ENCODE results near the gene KCNN3.

The KCNN3 gene

GRCh38 chr1:154739654-154740053, 130.4 kb downstream of the KCNN3 start:
- in situ Hi-C loops (cut with MboI; ENCODE audit: low sequenced_read_pairs): no loop called here

DNA sequence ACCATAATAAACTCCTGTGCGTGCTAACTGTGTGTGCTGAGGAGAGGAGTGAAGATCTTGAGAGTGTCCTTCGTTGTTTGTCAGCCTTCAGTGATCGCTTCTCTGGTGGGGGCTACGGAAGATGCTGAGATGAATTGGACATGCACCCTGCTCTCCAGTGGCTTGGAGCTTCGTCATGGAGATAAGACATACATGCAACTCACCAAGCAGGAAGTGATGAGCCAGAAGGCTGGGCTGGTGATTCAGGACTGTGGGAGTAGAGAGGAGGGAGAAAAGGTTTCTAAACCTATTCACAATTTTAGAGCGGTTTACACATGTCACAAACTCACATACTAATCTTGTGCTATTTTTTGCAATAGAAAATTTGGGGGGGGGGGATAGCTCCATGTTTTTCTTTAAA, 133.2 kb downstream of the KCNN3 start:
- in situ Hi-C loops (cut with MboI; ENCODE audit: low sequenced_read_pairs): no loop called here

- in situ Hi-C loops (cut with MboI; ENCODE audit: low sequenced_read_pairs): no loop called here
Measured at GRCh38 chr1:154735804-154736168, 134.3 kb downstream of the KCNN3 start.

GRCh38 chr1:154735061-154735803, 134.8 kb downstream of the KCNN3 start:
- in situ Hi-C loops (cut with MboI; ENCODE audit: low sequenced_read_pairs): no loop called here

GRCh38 chr1:154733621-154734020, 136.5 kb downstream of the KCNN3 start:
- in situ Hi-C loops (cut with MboI; ENCODE audit: low sequenced_read_pairs): no loop called here

DNA sequence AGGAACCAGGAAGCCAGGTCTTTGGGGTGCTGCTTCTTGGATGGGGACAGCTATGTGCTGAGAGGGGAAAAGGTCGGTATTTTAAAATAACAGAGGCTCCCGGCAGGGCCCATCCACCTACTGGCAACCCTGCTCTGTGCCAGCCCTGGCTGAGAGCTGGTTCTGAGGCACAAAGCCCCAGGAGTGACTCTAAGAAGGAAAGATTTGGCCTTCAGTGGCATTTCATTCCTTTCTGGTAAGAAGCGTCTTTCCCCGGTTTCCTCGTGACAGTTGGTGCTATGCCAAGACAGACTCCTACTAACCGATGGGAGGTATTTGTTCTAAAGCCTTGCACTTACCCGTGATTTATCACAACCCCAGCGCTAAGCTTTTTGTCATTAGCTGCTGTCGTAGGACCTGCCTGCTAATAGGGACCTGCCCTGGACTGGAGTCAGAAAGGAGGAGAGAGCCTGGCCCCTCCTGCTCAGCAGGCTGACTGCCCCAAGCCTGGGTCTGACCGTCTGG, 139.0 kb downstream of the KCNN3 start:
- in situ Hi-C loops (cut with MboI; ENCODE audit: low sequenced_read_pairs): no loop called here

DNA sequence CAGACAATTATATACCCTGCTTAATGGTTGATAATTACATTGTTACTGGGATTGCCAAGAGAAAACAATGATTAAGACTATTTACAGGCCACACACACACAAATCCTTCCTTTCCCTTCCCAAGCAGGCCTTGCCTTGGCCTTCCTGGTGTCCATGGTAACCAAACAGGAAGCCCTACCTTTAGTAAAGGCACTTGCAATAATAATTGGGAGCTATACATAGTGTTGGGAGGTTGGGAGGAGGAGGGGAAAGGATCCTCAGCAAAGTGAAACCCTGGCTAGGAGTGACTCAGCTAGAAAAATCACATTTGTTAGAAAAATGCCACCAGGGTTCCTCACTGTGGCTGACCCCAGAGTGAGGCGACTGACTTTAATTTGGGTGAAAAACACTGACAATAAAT, 139.8 kb downstream of the KCNN3 start:
- in situ Hi-C loops (cut with MboI; ENCODE audit: low sequenced_read_pairs): no loop called here

GRCh38 chr1:154729577-154729976, 140.5 kb downstream of the KCNN3 start:
- in situ Hi-C loops (cut with MboI; ENCODE audit: low sequenced_read_pairs): no loop called here

DNA sequence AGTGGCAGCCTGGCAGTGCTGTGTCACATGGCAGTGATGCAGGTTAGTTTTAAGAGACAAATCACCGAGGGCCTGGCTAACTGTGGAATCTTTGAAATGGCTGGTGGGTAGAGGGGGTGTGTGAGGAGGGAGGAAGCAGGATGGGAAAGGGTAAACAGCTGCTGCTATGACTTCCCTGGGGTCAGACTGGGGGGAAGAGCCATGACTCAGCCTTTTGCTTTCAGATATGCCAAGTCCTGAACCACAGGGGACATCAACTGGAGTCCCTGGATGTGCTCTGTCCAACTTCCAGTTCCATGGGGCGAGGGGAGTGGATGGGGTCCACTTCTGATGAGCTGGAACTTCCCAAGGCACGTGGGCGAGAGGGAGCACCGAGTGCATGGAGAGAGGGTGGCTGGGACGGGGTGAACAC, 141.0 kb downstream of the KCNN3 start:
- in situ Hi-C loops (cut with MboI; ENCODE audit: low sequenced_read_pairs): no loop called here

GRCh38 chr1:154726896-154727753, 143.0 kb downstream of the KCNN3 start:
- in situ Hi-C loops (cut with MboI; ENCODE audit: low sequenced_read_pairs): no loop called here

GRCh38 chr1:154726443-154726842, 143.6 kb downstream of the KCNN3 start:
- in situ Hi-C loops (cut with MboI; ENCODE audit: low sequenced_read_pairs): no loop called here

- in situ Hi-C loops (cut with MboI; ENCODE audit: low sequenced_read_pairs): no loop called here
Measured at GRCh38 chr1:154725865-154726264, 144.2 kb downstream of the KCNN3 start.

- in situ Hi-C loops (cut with MboI; ENCODE audit: low sequenced_read_pairs): no loop called here
Measured at GRCh38 chr1:154720328-154721297, 149.5 kb downstream of the KCNN3 start.

DNA sequence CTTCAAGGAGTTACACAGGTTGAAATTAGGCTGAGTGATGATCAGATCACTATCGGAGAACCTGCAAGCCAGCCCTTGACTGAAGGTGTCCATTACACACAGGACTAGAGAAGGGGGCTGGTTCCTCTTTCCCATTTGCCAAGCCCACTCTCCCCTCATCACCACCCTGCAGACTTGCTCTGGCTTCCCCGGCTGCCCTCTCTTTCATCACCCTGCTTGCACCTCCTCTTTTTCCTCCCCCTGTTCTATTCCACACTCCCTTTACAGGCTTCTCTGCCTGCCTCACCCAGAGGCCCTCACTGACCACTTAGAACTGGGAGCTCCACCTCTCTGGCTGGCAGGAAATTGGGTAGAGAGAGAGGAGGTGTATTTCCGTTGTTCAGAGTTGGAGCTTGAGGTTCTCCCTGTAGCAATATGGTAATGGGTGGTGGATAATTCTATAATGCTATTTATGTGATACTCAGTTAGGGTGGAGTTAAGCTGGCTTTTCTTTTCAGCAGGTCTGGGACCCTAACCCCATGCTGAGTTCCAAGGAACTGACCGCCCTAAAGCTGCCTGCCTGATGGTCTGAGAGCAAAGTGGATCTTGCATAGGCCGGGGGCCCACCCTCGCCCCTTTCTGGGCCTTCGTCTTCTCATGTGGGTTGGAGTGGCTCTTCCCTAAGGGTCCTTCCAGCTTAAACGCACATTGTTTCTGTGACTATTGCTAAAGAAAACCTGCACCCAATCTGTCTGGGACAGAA, 150.3 kb downstream of the KCNN3 start:
- in situ Hi-C loops (cut with MboI; ENCODE audit: low sequenced_read_pairs): no loop called here

GRCh38 chr1:154718566-154718965, 151.5 kb downstream of the KCNN3 start:
- in situ Hi-C loops (cut with MboI; ENCODE audit: low sequenced_read_pairs): no loop called here

DNA sequence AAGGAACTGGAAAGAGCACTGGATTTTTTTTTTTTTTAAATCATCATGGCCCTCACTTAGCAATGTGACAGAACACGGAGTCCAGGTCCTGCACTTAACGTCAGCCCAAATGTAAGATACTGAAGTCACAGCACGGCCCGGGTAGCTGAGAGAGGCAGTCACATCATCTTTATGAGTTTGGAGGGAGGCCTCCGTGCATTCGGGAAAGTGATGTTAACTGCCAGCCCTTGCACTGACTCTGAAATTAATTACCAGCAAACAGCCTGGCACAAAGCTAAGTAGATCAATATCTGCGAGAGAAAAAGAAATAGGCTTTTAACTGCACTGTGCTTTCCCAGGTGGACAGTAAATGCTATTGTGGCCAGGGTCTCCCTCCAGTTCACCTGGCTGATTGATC, 152.6 kb downstream of the KCNN3 start:
- in situ Hi-C loops (cut with MboI; ENCODE audit: low sequenced_read_pairs): no loop called here

DNA sequence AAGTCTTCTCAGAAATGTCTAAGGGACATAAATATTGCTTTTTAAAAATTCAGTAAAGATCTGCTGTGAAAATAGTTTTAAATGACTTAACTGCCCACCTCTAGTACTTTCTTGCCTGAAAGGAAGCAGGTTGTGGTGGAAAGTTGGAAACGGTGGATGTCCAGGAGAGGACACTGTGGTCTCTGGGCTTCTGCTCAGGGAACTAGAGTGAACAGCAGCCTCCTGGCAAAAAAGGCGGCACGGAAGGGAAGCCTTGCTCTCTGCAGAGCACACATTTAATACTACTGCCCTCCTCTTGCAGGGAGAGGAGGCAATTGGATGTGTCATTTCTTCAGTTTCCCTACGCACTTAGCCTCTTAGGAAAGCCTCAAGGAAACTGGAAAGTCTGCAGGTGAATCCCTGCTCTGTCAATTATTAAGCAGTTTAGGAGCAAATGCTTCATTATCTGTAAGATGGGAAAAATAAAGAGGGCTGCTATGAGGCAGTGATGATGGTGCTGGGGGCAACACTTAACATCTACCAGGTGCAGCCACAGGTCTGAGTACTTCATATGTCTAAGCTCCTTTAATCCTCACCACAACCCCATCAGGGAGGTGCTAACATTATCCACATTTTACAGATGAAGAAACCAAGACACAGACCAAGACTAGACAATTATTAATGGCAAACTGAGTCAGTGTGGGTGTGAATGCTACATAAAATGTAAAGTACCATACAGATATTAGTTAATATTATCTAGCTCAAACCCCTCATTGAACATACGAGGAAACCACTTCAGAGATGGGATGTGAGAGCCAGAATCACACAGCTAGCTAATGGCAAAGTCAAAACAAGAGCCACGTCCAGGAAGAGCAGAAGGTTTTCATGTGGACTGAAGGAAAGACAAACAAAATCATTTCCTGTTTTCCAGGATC, 153.2 kb downstream of the KCNN3 start:
- in situ Hi-C loops (cut with MboI; ENCODE audit: low sequenced_read_pairs): no loop called here

- in situ Hi-C loops (cut with MboI; ENCODE audit: low sequenced_read_pairs): no loop called here
Measured at GRCh38 chr1:154716011-154716410, 154.1 kb downstream of the KCNN3 start.

GRCh38 chr1:154715385-154715784, 154.7 kb downstream of the KCNN3 start:
- in situ Hi-C loops (cut with MboI; ENCODE audit: low sequenced_read_pairs): no loop called here
